Motor neuron (in vitro differentiated cells): ENCODE measurements around the gene TMCO4. TPM values are rescaled to one million over a fixed set of nuclear protein-coding genes. Genes with fewer than 3 reads are reported as not detected.

Source experiments
- ATAC-seq, 8 experiments: fragments of 200-7000 bp; cut with Tn5 transposase; replicated peaks in 6 of 8; 2 replicates each; pipeline ENCODE4 v1.8.0; 2021; ENCODE audit warnings: mild to moderate bottlenecking in 8 of 8, moderate library complexity in 8 of 8
- H3K27ac ChIP-seq, 2 donors: fragments of 250-450 bp; sonication (Bioruptor Pico); 2 replicates each; pipeline ENCODE4 v1.9.0; 2021; ENCODE audit warnings: antibody characterized with exemption in 2 of 2, mild to moderate bottlenecking in 2 of 2, moderate library complexity in 1 of 2
- H3K4me1 ChIP-seq, 2 donors: fragments of 250-450 bp; sonication (Bioruptor Pico); replicated peaks in 1 of 2; 2 replicates each; pipeline ENCODE4 v1.6.1; 2021; ENCODE audit warnings: antibody characterized with exemption in 2 of 2, mild to moderate bottlenecking in 2 of 2, moderate library complexity in 1 of 2
- H3K4me3 ChIP-seq, 5 donors: fragments of 250-450 bp; sonication (Bioruptor Pico); 2 replicates each; pipeline ENCODE4 v1.9.0; 2021; ENCODE audit warnings: antibody characterized with exemption in 5 of 5, mild to moderate bottlenecking in 5 of 5, moderate library complexity in 4 of 5
- WGBS, 10 experiments: fragments of 450-650 bp; shearing (Covaris generic); methylation state at CpG; one replicate each; pipeline ENCODE4 v1.0.0; 2022; 5-methylcytosine and 5-hydroxymethylcytosine counted together
- in situ Hi-C, 9 experiments: fragments of 400-800 bp; cut with MboI; loops; one replicate each; pipeline ENCODE4 v1.15.0; 2021; ENCODE audit warnings: low sequenced_read_pairs in 9 of 9, low pct_unique_long_range_greater_than_20kb in 2 of 9; ENCODE audit not compliant: unreplicated experiment in 9 of 9
- total RNA-seq, 8 experiments: library from RNA; unstranded; fragments of 300-600 nt; gene quantifications; 2 replicates each; pipeline versions ENCODE4 v1.2.3 to v1.2.4, GENCODE V29; 2022

The TMCO4 gene
- total RNA-seq, 8 experiments from 2014 or later, result 0.14 to 12.3 (median 0.69) TPM

GRCh38 chr1:19749685-19750084, 50.0 kb downstream of the TMCO4 start:
- Histone ChIP-seq H3K4me1 (no peaks in the 10 kb centered on the region), H3K4me3 (no peak overlapping the region), H3K27ac (no peak overlapping the region)
- ATAC-seq, result no peak
- WGBS, 10 experiments, result 80 to 100% (median 94%) methylated on average over 1 of the region's 1 CpG; no CpG with 5 or more reads in 6 of the 10 experiments
- in situ Hi-C loops, result no loop called here

DNA sequence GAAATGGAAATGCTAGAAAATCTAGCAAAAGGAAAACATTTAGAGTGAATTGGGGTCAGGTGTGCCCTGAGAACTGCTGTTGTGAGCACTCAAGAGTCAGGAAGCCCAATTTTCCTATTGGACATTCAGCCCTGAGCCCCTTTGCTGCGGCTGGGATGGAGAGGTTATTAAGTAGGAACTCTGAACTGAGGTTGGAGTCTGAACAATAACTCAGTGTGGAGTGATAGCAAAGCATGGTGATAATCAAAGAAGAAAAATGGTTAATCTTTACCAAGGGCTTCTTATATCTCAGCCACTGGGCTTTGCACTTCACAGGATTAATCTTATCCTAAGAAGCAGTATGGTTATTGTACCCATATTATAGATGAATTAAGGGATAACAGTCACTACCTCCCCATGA, 52.0 kb downstream of the TMCO4 start:
- in situ Hi-C loops, result no loop called here
- no peak overlapping the region for H3K27ac ChIP-seq
- ATAC-seq, result no peak
- 13 to 89% (median 56%) methylated on average over 1 of the region's 1 CpG; no CpG with 5 or more reads in 2 of the 10 experiments for WGBS, 10 experiments
- no peaks in the 10 kb centered on the region for H3K4me1 ChIP-seq
- H3K4me3 ChIP-seq, result no peak overlapping the region

- in situ Hi-C loops, result no loop called here
- no peak for ATAC-seq
- H3K4me3 ChIP-seq, result no peak overlapping the region
- WGBS, 10 experiments, result 80 to 100% (median 88%) methylated on average over 1 of the region's 1 CpG; no CpG with 5 or more reads in 7 of the 10 experiments
- no peak overlapping the region for H3K27ac ChIP-seq
- H3K4me1 ChIP-seq, result no peaks in the 10 kb centered on the region
Observed at GRCh38 chr1:19744886-19745285, 54.8 kb downstream of the TMCO4 start.

GRCh38 chr1:19744335-19744743, 55.4 kb downstream of the TMCO4 start:
- Histone ChIP-seq H3K27ac (no peak overlapping the region), H3K4me3 (no peak overlapping the region), H3K4me1 (no peaks in the 10 kb centered on the region)
- in situ Hi-C loops, result no loop called here
- WGBS, 10 experiments, result 29 to 79% (median 71%) methylated on average over 2 to 4 of the region's 4 CpGs
- no peak for ATAC-seq

GRCh38 chr1:19743793-19744192, 55.9 kb downstream of the TMCO4 start:
- 40 to 100% (median 80%) methylated on average over 1 to 9 of the region's 9 CpGs; no CpG with 5 or more reads in 4 of the 10 experiments for WGBS, 10 experiments
- H3K4me3 ChIP-seq, result no peak overlapping the region
- no peak for ATAC-seq
- H3K4me1 ChIP-seq, result peaks cover 0 to 3% of the 10 kb centered on the region in 2 donors
- H3K27ac ChIP-seq, result no peak overlapping the region
- in situ Hi-C loops, result no loop called here

DNA sequence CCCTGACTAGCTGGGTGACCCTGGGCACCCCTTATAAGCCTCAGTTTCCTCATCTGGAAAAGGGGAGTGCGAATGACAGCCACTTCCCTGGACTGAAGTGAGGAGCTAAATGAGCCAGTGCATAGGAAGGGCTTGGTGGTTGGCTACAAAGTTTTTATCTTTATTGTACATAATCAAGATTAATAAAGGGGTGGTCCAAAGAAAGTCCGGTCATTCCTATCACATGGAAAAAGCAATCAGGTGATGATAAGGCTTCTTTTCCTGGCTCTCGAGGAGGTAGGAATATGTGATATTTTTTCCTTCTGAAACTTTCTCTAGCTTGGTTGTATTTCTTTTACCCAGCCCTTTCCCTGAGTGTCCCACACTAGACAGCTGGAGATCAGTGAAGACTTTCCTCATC, 56.5 kb downstream of the TMCO4 start:
- 60 to 100% (median 86%) methylated on average over 1 to 3 of the region's 3 CpGs; no CpG with 5 or more reads in 1 of the 10 experiments for WGBS, 10 experiments
- H3K4me3 ChIP-seq, result no peak overlapping the region
- in situ Hi-C loops, result no loop called here

GRCh38 chr1:19739628-19740027, 60.1 kb downstream of the TMCO4 start:
- ATAC-seq, result no peak
- Histone ChIP-seq H3K4me1 (peaks cover 0 to 15% of the 10 kb centered on the region in 2 donors), H3K27ac (no peak overlapping the region), H3K4me3 (no peak overlapping the region)
- in situ Hi-C loops, result no loop called here
- WGBS, 10 experiments, result 20 to 92% (median 74%) methylated on average over 1 to 5 of the region's 5 CpGs; no CpG with 5 or more reads in 3 of the 10 experiments

More for the DNA sequence above, 56.5 kb downstream of the TMCO4 start:
- ATAC-seq, result no peak
- no peak overlapping the region for H3K27ac ChIP-seq
- H3K4me1 ChIP-seq, result peaks cover 0 to 9% of the 10 kb centered on the region in 2 donors

DNA sequence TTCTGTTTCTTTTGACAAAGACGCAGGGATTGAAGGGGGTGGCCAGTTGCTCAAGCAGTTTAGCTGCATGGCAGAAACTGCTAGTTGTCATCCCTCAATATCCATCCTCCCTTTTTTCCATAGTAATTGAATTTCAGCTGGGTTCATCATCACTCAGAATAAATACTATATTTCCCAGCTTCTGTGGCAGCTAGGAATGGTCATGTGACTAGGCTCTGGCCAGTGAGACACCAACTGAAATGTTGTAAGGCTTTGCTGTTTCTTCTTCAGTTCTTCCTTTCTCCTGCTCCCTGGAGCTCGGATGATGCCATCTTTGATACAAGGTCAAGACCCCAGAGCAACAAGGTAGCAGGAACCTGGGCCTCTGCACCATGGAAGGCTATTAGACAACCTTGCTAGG, 61.0 kb downstream of the TMCO4 start:
- Histone ChIP-seq H3K4me3 (no peak overlapping the region), H3K27ac (no peak overlapping the region), H3K4me1 (peaks cover 0 to 15% of the 10 kb centered on the region in 2 donors)
- peak in 1 of 8 experiments; percentile 7 for ATAC-seq
- 50 to 82% (median 75%) methylated on average over 1 to 2 of the region's 2 CpGs; no CpG with 5 or more reads in 1 of the 10 experiments for WGBS, 10 experiments
- in situ Hi-C loops, result no loop called here

DNA sequence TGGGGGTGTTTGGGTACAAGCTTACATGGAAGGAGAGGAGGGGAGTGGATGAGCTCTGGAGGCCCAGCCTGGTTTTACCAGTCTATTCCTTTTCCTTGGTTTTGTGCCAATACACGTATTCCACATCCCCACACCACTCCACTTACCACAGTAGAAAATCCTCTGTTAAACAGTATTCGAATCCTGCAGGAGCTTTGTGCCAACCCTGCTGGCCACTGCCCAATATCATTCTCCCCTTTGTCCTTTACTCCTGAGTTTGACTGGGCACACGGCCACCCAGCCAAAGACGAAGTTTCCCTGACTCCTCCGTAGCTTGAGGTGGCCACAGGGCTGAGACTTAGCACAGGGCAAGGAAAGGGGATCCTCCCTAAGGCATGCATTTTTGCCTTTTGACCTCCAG, 61.6 kb downstream of the TMCO4 start:
- no peak overlapping the region for H3K4me3 ChIP-seq
- WGBS, 10 experiments, result 47 to 100% (median 80%) methylated on average over 1 to 5 of the region's 5 CpGs

DNA sequence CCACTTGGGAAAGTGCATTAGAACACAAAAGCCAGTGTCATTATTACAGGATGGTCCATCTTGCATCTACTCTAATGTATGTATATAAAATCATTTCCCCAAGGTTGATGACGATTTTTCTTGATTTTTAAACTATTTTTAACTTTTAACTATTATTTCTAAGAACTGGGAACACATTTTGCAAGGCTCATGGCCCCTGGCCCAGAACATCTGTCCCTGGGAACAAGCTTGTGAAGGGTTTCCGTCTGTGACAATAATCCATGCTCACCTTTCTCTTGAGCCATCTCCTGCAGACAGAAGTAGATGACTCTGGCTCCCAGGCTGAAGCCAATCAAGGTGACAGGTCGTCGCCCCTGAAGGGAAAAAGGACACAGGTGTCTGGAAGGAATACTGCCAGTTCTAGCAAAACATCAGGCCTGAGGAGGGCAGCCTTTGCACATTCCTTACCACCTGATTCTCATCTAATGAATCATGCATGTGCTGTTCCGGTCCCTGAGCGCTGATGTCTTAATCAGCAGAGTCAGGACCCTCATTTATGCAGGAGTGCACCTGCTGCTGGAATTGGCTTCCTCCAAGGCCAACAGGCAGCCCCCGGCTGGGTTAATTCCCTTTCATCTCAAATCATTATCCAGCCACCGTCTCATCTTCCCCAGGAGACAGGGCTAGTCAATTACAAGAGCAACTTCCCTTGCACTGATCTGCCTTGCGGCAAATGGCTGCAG, 62.5 kb downstream of the TMCO4 start:
- in situ Hi-C loops, result no loop called here
- Histone ChIP-seq H3K4me3 (no peak overlapping the region), H3K27ac (no peak overlapping the region), H3K4me1 (peaks cover 0 to 15% of the 10 kb centered on the region in 2 donors)
- 0 to 91% (median 57%) methylated on average over 1 to 8 of the region's 9 CpGs; no CpG with 5 or more reads in 2 of the 10 experiments for WGBS, 10 experiments
- peak in 5 of 8 experiments; percentile 79 to 90 (median 83) for ATAC-seq

More for the DNA sequence above, 61.6 kb downstream of the TMCO4 start:
- in situ Hi-C loops, result no loop called here
- ATAC-seq, result no peak
- Histone ChIP-seq H3K27ac (no peak overlapping the region), H3K4me1 (peaks cover 0 to 15% of the 10 kb centered on the region in 2 donors)

DNA sequence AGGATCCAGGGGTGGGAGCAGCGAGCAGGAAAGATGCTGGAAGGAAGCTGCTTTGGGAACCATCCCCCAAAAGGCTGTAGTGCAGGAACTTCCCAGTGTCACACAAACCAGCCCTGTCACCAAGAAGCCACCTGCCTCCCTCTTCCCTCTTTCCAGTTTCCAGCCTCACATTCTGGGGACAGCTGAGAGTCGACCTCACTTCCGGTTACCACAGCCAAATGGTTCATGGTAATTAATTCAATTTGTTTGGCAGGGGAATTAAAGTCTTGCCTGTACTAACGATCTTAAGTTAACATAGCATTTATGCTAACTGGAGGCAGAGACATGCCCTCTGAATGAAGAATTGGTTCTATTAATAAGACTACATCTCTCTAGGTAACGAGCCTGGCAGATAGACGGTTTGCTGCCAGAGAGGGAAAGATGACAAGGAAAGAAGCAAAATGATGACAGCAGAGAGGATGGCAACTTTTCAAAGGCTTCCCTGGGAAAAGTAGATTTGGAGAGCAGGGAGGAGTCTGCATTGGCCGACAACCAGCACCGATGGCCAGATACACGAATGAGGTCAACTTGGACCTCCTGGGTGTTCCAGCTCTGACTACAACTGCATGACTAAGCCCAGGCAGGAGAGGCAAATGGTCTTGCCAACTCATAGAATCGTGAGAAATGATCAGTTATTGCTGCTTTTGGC, 64.1 kb downstream of the TMCO4 start:
- in situ Hi-C loops, result no loop called here
- Histone ChIP-seq H3K4me1 (peaks cover 0 to 15% of the 10 kb centered on the region in 2 donors), H3K4me3 (no peak overlapping the region), H3K27ac (no peak overlapping the region)
- ATAC-seq, result peak in 3 of 8 experiments; percentile 17 to 97 (median 97)
- 0 to 89% (median 51%) methylated on average over 2 to 10 of the region's 10 CpGs for WGBS, 10 experiments

GRCh38 chr1:19734472-19734999, 65.2 kb downstream of the TMCO4 start:
- H3K27ac ChIP-seq, result no peak overlapping the region
- WGBS, 10 experiments, result 0 to 73% (median 54%) methylated on average over 1 to 8 of the region's 8 CpGs; no CpG with 5 or more reads in 3 of the 10 experiments

GRCh38 chr1:19734056-19734455, 65.7 kb downstream of the TMCO4 start:
- in situ Hi-C loops, result no loop called here
- Histone ChIP-seq H3K4me1 (peaks cover 0 to 15% of the 10 kb centered on the region in 2 donors), H3K4me3 (no peak overlapping the region), H3K27ac (no peak overlapping the region)
- peak in 5 of 8 experiments; percentile 65 to 82 (median 72) for ATAC-seq
- WGBS, 10 experiments, result 57 to 100% (median 77%) methylated on average over 1 to 6 of the region's 8 CpGs; no CpG with 5 or more reads in 1 of the 10 experiments

More at GRCh38 chr1:19734472-19734999, 65.2 kb downstream of the TMCO4 start:
- in situ Hi-C loops, result no loop called here
- ATAC-seq, result peak in 1 of 8 experiments; percentile 50
- H3K4me1 ChIP-seq, result peaks cover 0 to 15% of the 10 kb centered on the region in 2 donors
- H3K4me3 ChIP-seq, result no peak overlapping the region
